Neuronal stem cell (in vitro differentiated cells): ENCODE results near the gene UBE4B.

Source experiments
- DNase-seq: peaks from one replicate; pipeline ENCODE4 v3.0.0-alpha.2; 2013; ENCODE audit warnings: low spot score
- H2AFZ ChIP-seq: one replicate; pipeline ENCODE4 v1.6.1; 2013; ENCODE audit warnings: mild to moderate bottlenecking, low read length, inconsistent platforms
- H2AK5ac ChIP-seq: 2 replicates; pipeline ENCODE4 v1.6.1; 2013; ENCODE audit warnings: low read depth, mild to moderate bottlenecking, inconsistent platforms, low read length, moderate library complexity, mixed read lengths
- H2BK120ac ChIP-seq: 2 replicates; pipeline ENCODE4 v1.6.1; 2013; ENCODE audit warnings: low read depth, mild to moderate bottlenecking, inconsistent platforms, low read length, moderate library complexity, mixed read lengths
- H2BK12ac ChIP-seq: one replicate; pipeline ENCODE4 v1.6.1; 2013; ENCODE audit warnings: low read length, inconsistent platforms
- H2BK15ac ChIP-seq: 2 replicates; pipeline ENCODE4 v1.6.1; 2013; ENCODE audit warnings: mild to moderate bottlenecking, low read length, inconsistent platforms, mixed read lengths
- H2BK5ac ChIP-seq: one replicate; pipeline ENCODE4 v1.6.1; 2013; ENCODE audit warnings: inconsistent platforms, mild to moderate bottlenecking, low read length, moderate library complexity
- H3K14ac ChIP-seq: one replicate; pipeline ENCODE4 v1.6.1; 2013; ENCODE audit warnings: low read length, inconsistent platforms
- H3K18ac ChIP-seq: 2 replicates; pipeline ENCODE4 v1.6.1; 2013; ENCODE audit warnings: low read length, inconsistent platforms
- H3K23ac ChIP-seq: 2 replicates; pipeline ENCODE4 v1.6.1; 2013; ENCODE audit warnings: low read depth, mild to moderate bottlenecking, mixed read lengths, low read length, inconsistent platforms; ENCODE audit not compliant: poor library complexity
- H3K27ac ChIP-seq: replicated peaks from 3 replicates; pipeline ENCODE4 v1.5.1; 2013; ENCODE audit warnings: low read length, inconsistent platforms
- H3K27me3 ChIP-seq, 3 experiments: 2 replicates each; pipeline ENCODE4 v1.6.1; 2013; ENCODE audit warnings: low read length in 3 of 3, mild to moderate bottlenecking in 2 of 3, inconsistent platforms in 1 of 3, low read depth in 1 of 3, mixed read lengths in 1 of 3, moderate library complexity in 1 of 3; ENCODE audit not compliant: control insufficient read depth in 3 of 3, insufficient read depth in 3 of 3
- H3K36me3 ChIP-seq, 2 donors: replicated peaks in 1 of 2; 2 replicates each; pipeline ENCODE4 v1.6.1; 2013; ENCODE audit warnings: low read length in 2 of 2; ENCODE audit not compliant: control insufficient read depth in 2 of 2, insufficient read depth in 2 of 2
- H3K4ac ChIP-seq: 2 replicates; pipeline ENCODE4 v1.6.1; 2013; ENCODE audit warnings: inconsistent platforms, mild to moderate bottlenecking, low read length, moderate library complexity
- H3K4me1 ChIP-seq, 2 donors: 1 replicate in 1 of 2; 2 replicates in 1 of 2; pipeline ENCODE4 v1.6.1; 2013; ENCODE audit warnings: low read length in 2 of 2, low read depth in 1 of 2; ENCODE audit not compliant: control insufficient read depth in 2 of 2, insufficient read depth in 1 of 2
- H3K4me2 ChIP-seq: one replicate; pipeline ENCODE4 v1.6.1; 2013; ENCODE audit warnings: mild to moderate bottlenecking, low read length, inconsistent platforms; ENCODE audit not compliant: insufficient read depth, poor library complexity, severe bottlenecking
- H3K4me3 ChIP-seq, 2 donors: 2 replicates each; pipeline ENCODE4 v1.5.1; 2013; ENCODE audit warnings: low read length in 2 of 2, mild to moderate bottlenecking in 2 of 2, inconsistent platforms in 1 of 2, moderate library complexity in 1 of 2
- H3K79me1 ChIP-seq: one replicate; pipeline ENCODE4 v1.6.1; 2013; ENCODE audit warnings: low read depth, mild to moderate bottlenecking, inconsistent platforms, low read length, moderate library complexity
- H3K9ac ChIP-seq: one replicate; pipeline ENCODE4 v1.6.1; 2013; ENCODE audit warnings: mild to moderate bottlenecking, low read depth, low read length, inconsistent platforms; ENCODE audit not compliant: poor library complexity
- H3K9me3 ChIP-seq, 2 donors: replicated peaks in 1 of 2; 2 replicates each; pipeline versions ENCODE3 to v1.6.1; 2013; ENCODE audit warnings: low read length in 2 of 2, mild to moderate bottlenecking in 2 of 2, inconsistent platforms in 1 of 2, low read depth in 1 of 2, mixed read lengths in 1 of 2, moderate library complexity in 1 of 2; ENCODE audit not compliant: control insufficient read depth in 2 of 2, insufficient read depth in 1 of 2
- H4K8ac ChIP-seq: one replicate; pipeline ENCODE4 v1.6.1; 2013; ENCODE audit warnings: low read depth, mild to moderate bottlenecking, inconsistent platforms, low read length, moderate library complexity
- H4K91ac ChIP-seq: one replicate; pipeline ENCODE4 v1.6.1; 2013; ENCODE audit warnings: low read length, low read depth, mild to moderate bottlenecking, inconsistent platforms; ENCODE audit not compliant: poor library complexity
- WGBS, 2 donors: extraction: QIAGEN DNeasy Blood & Tissue Kit; methylation state at CpG; one replicate each; pipeline ENCODE4 v1.1.7; 2013; ENCODE audit warnings: missing lambda C conversion rate in 2 of 2, mixed read lengths in 1 of 2; ENCODE audit not compliant: insufficient read length in 2 of 2, insufficient replicate concordance in 1 of 2; ENCODE audit errors: extremely low coverage in 2 of 2; 5-methylcytosine and 5-hydroxymethylcytosine counted together

The UBE4B gene

GRCh38 chr1:10031461-10031860, 1.3 kb upstream of the UBE4B start:
- WGBS, 2 donors = no CpG with 5 or more reads among the region's 3 CpGs
- DNase-seq = no peak
- no peak overlapping the region for H3K18ac ChIP-seq
- no peaks in the 10 kb centered on the region for H3K79me1 ChIP-seq
- H3K14ac ChIP-seq = no peak overlapping the region
- H3K23ac ChIP-seq = no peak overlapping the region
- no peak overlapping the region for H3K9ac ChIP-seq
- no peak overlapping the region for H4K8ac ChIP-seq
- H3K9me3 ChIP-seq = no peaks in the 10 kb centered on the region
- H2BK15ac ChIP-seq = no peak overlapping the region
- no peaks in the 10 kb centered on the region for H3K27me3 ChIP-seq
- no peak overlapping the region for H4K91ac ChIP-seq
- no peak overlapping the region for H2BK5ac ChIP-seq
- H3K27ac ChIP-seq = no peak overlapping the region
- peaks cover 1 to 2% of the 10 kb centered on the region in 2 donors for H3K4me1 ChIP-seq
- no peak overlapping the region for H2AK5ac ChIP-seq
- H2BK120ac ChIP-seq = no peak overlapping the region
- H3K4ac ChIP-seq = no peak overlapping the region
- H2AFZ ChIP-seq = no peak overlapping the region
- H3K4me2 ChIP-seq = no peak overlapping the region
- H3K36me3 ChIP-seq = peaks cover 0 to 5% of the 10 kb centered on the region in 2 donors
- no peak overlapping the region for H3K4me3 ChIP-seq
- no peak overlapping the region for H2BK12ac ChIP-seq

- Histone ChIP-seq H3K79me1 (no peaks in the 10 kb centered on the region), H2BK5ac (peak overlapping the region; percentile 87), H3K23ac (peak overlapping the region; percentile 85), H2BK12ac (no peak overlapping the region), H3K9me3 (no peaks in the 10 kb centered on the region), H3K18ac (peak overlapping the region; percentile 99), H3K4me2 (peak overlapping the region; percentile 73), H2BK120ac (no peak overlapping the region), H3K36me3 (peaks cover 0 to 23% of the 10 kb centered on the region in 2 donors), H4K8ac (no peak overlapping the region), H3K9ac (peak overlapping the region; percentile 99), H2AFZ (peak overlapping the region; percentile 94), H4K91ac (no peak overlapping the region), H2AK5ac (no peak overlapping the region), H3K14ac (no peak overlapping the region), H3K27me3 (no peaks in the 10 kb centered on the region), H3K4me3 (peak overlapping the region; percentile 86 to 95), H3K27ac (peak overlapping the region; percentile 99), H3K4ac (no peak overlapping the region), H3K4me1 (peaks cover 1 to 2% of the 10 kb centered on the region in 2 donors), H2BK15ac (no peak overlapping the region)
- DNase-seq = no peak
- WGBS, 2 donors = no CpG with 5 or more reads among the region's 19 CpGs
Measured at GRCh38 chr1:10033359-10033845, 644 bp downstream of the UBE4B start.

DNA sequence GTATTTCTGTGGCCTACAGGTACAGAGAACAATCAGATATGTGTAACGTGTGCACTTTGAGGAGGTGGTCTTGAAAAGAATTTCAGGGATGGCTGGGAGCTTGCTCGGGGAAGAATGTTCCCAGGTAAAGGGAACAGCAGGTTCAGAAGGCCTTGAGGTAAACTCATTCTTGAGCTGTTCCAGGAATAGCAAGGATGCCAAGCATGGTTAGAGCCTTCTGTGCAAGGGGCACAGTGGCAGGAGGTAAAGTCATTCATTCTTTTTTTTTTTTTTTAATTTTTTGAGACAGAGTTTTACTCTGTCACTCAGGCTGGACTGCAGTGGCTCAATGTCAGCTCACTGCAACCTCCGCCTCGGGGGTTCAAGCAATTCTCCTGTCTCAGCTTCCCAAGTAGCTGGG, 10.0 kb downstream of the UBE4B start:
- peaks cover 0 to 10% of the 10 kb centered on the region in 2 donors for H3K4me1 ChIP-seq
- WGBS, 2 donors = no CpG with 5 or more reads among the region's 4 CpGs
- H3K79me1 ChIP-seq = peaks cover 2% of the 10 kb centered on the region
- no peak overlapping the region for H4K8ac ChIP-seq
- H3K9me3 ChIP-seq = no peaks in the 10 kb centered on the region
- peaks cover 2 to 40% of the 10 kb centered on the region in 2 donors for H3K36me3 ChIP-seq
- no peaks in the 10 kb centered on the region for H3K27me3 ChIP-seq
- H2BK120ac ChIP-seq = no peak overlapping the region
- no peak overlapping the region for H3K4ac ChIP-seq
- no peak overlapping the region for H4K91ac ChIP-seq
- H2AFZ ChIP-seq = no peak overlapping the region
- H3K14ac ChIP-seq = no peak overlapping the region
- H2AK5ac ChIP-seq = no peak overlapping the region
- no peak overlapping the region for H3K4me3 ChIP-seq
- no peak overlapping the region for H3K18ac ChIP-seq
- H2BK15ac ChIP-seq = no peak overlapping the region
- no peak overlapping the region for H2BK5ac ChIP-seq
- H3K23ac ChIP-seq = no peak overlapping the region
- H3K27ac ChIP-seq = no peak overlapping the region
- no peak overlapping the region for H3K4me2 ChIP-seq
- H2BK12ac ChIP-seq = no peak overlapping the region
- no peak overlapping the region for H3K9ac ChIP-seq
- no peak for DNase-seq

DNA sequence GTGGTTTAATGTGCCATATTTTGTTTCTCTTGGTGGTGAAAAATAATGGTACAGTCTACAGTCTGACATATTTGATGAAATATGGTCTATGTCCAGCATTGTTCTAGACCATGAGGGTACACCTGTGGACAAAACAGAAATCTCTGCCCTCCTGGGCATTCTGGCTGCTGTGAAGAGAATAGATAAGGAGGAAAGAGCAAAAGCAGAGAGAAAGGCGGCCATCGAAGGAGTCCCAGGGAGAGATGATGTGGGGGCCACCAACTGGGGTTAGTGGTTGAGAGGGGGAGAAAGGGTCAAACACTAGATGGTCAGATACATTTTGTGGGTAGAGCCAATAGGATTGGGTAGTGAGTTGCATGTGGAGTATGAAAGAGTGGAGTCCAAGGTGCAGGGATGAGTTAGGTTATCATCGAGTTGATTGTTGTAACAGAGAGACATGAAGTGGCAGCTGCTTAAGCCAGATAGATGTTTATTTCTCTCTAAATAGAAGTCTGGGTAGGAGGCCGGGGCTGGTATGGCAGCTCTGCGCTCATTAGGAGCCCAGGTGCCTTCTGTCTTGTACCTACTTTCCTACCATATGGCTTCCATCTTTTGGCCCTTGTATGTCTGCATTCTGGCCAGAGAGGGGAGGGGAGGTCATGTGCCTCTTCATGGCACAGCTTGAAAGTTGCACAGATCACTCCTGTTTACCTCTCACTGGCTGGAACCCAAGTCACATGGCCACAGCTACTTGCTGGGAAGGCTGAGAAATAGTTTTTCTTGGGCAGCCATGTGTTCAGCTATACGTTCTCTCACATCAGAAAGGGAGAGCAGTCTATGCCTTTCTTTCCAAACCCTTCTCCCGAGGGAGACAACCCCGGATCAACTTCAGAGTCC, 13.0 kb downstream of the UBE4B start:
- no peak overlapping the region for H3K9ac ChIP-seq
- H3K14ac ChIP-seq = no peak overlapping the region
- no peak overlapping the region for H3K18ac ChIP-seq
- H2AK5ac ChIP-seq = no peak overlapping the region
- H3K4ac ChIP-seq = no peak overlapping the region
- no peak overlapping the region for H2AFZ ChIP-seq
- no peaks in the 10 kb centered on the region for H3K27me3 ChIP-seq
- H3K79me1 ChIP-seq = peaks cover 2% of the 10 kb centered on the region
- H3K9me3 ChIP-seq = no peaks in the 10 kb centered on the region
- peaks cover 2 to 37% of the 10 kb centered on the region in 2 donors for H3K36me3 ChIP-seq
- H3K4me2 ChIP-seq = no peak overlapping the region
- H3K4me3 ChIP-seq = no peak overlapping the region
- H2BK120ac ChIP-seq = no peak overlapping the region
- H3K27ac ChIP-seq = no peak overlapping the region
- H4K8ac ChIP-seq = no peak overlapping the region
- no peak overlapping the region for H4K91ac ChIP-seq
- DNase-seq = no peak
- no peak overlapping the region for H2BK15ac ChIP-seq
- no peak overlapping the region for H2BK12ac ChIP-seq
- H3K23ac ChIP-seq = no peak overlapping the region
- H3K4me1 ChIP-seq = peaks cover 0 to 10% of the 10 kb centered on the region in 2 donors
- no peak overlapping the region for H2BK5ac ChIP-seq
- no CpG with 5 or more reads among the region's 8 CpGs for WGBS, 2 donors
